ENCODE measurements around the gene ERI3. TPM values are rescaled to one million over a fixed set of nuclear protein-coding genes. Genes with fewer than 3 reads are reported as not detected.

Gene ERI3
- total RNA-seq, 4 donors from 2014 or later, result 31.9 to 58.8 (median 48.1) TPM

GRCh38 chr1:44327679-44328491 lies 27.2 kb downstream of the ERI3 start:
- ATAC-seq, result peak; percentile 96
- H3K4me1 ChIP-seq, result peaks cover 0 to 30% (median 8%) of the 10 kb centered on the region in 3 donors
- TF ChIP-seq POLR2AphosphoS5 (IDR thresholded peaks at IDR 0.05) (peak; percentile 83), EP300 (IDR thresholded peaks at IDR 0.05) (no peak), POLR2A (IDR thresholded peaks at IDR 0.05) (no peak)
- TF ChIP-seq, protein P1, sequence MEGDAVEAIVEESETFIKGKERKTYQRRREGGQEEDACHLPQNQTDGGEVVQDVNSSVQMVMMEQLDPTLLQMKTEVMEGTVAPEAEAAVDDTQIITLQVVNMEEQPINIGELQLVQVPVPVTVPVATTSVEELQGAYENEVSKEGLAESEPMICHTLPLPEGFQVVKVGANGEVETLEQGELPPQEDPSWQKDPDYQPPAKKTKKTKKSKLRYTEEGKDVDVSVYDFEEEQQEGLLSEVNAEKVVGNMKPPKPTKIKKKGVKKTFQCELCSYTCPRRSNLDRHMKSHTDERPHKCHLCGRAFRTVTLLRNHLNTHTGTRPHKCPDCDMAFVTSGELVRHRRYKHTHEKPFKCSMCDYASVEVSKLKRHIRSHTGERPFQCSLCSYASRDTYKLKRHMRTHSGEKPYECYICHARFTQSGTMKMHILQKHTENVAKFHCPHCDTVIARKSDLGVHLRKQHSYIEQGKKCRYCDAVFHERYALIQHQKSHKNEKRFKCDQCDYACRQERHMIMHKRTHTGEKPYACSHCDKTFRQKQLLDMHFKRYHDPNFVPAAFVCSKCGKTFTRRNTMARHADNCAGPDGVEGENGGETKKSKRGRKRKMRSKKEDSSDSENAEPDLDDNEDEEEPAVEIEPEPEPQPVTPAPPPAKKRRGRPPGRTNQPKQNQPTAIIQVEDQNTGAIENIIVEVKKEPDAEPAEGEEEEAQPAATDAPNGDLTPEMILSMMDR (IDR thresholded peaks at IDR 0.05), result no peak
- WGBS, 2 donors (ENCODE audit: low coverage in 1 of 2), result 56 to 80% methylated on average over 2 to 7 of the region's 8 CpGs
- peak overlapping the region in 3 of 4 donors; percentile 14 to 54 (median 48) for H3K27ac ChIP-seq
- no peaks in the 10 kb centered on the region for H3K27me3 ChIP-seq
- H3K9me3 ChIP-seq, result no peaks in the 10 kb centered on the region
- peaks cover 0 to 24% of the 10 kb centered on the region in 2 donors for H3K36me3 ChIP-seq
- no peak overlapping the region for H3K4me3 ChIP-seq

DNA sequence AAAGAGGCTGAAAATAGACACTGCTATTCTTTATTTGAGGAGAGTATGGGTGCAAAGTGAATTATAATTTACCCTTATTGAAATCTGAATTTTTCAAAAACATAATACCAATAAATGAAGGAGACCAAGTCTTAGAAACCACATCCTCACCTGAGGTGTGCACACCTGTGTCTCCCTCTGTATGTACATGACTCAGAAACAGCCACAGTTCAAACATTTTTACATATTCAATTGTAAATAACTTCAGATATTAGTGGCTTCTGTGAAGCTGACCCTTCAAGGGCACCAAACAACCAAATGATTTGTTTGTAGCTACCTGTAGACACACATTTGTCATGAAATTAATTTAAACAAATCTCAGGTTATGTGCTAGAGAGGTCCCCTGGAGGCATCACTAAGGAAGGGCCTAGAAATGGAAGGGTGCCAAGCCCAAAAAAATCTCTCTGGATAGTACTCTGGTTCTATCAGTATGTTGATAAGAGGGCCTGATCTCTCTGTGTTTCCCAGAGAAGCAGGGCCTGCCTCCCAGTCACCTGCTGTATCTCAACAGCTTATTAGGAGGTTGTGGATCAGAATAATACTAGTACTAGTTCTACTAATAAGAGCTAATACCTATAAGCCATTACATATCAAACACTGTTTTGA lies 28.1 kb downstream of the ERI3 start:
- TF ChIP-seq POLR2AphosphoS5 (IDR thresholded peaks at IDR 0.05) (no peak), POLR2A (IDR thresholded peaks at IDR 0.05) (no peak), EP300 (IDR thresholded peaks at IDR 0.05) (no peak)
- TF ChIP-seq, protein P1 (IDR thresholded peaks at IDR 0.05), result no peak
- peak overlapping the region in 1 of 4 donors; percentile 48 for H3K27ac ChIP-seq

GRCh38 chr1:44326024-44326701 lies 28.9 kb downstream of the ERI3 start:
- WGBS, 2 donors (ENCODE audit: low coverage in 1 of 2), result 78% methylated on average over 9 of the region's 9 CpGs
- ATAC-seq, result no peak
- peaks cover 0 to 22% of the 10 kb centered on the region in 2 donors for H3K36me3 ChIP-seq
- H3K4me1 ChIP-seq, result peaks cover 0 to 34% (median 8%) of the 10 kb centered on the region in 3 donors
- no peak overlapping the region for H3K4me3 ChIP-seq
- TF ChIP-seq, protein P1 (IDR thresholded peaks at IDR 0.05), result no peak
- TF ChIP-seq POLR2A (IDR thresholded peaks at IDR 0.05) (no peak), EP300 (IDR thresholded peaks at IDR 0.05) (no peak), POLR2AphosphoS5 (IDR thresholded peaks at IDR 0.05) (no peak)
- no peak overlapping the region for H3K27ac ChIP-seq
- no peaks in the 10 kb centered on the region for H3K27me3 ChIP-seq
- no peaks in the 10 kb centered on the region for H3K9me3 ChIP-seq

More for the DNA sequence above, 28.1 kb downstream of the ERI3 start:
- no peak for ATAC-seq
- Histone ChIP-seq H3K27me3 (no peaks in the 10 kb centered on the region), H3K9me3 (no peaks in the 10 kb centered on the region), H3K4me1 (peaks cover 0 to 34% (median 8%) of the 10 kb centered on the region in 3 donors), H3K4me3 (no peak overlapping the region), H3K36me3 (peaks cover 0 to 21% of the 10 kb centered on the region in 2 donors)

DNA sequence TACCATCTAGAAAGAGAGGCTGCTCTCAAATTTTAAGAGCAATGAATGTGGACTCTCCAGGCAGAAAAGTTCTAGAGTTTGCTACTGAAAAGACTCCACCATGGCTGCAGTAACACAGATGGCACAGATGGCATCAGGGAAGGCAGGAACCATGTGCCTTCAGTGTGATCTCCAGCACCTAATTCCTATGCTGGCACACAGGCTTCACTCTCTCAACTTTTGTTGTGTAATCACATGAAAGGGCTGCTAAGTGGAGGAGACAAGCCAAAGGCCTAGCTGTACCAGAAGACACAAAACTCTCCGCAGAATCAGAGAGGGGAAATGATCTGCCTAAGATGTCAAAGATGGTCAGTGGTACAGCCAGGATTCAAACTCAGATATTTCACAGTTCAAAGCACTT lies 31.1 kb downstream of the ERI3 start:
- Histone ChIP-seq H3K4me1 (peaks cover 0 to 30% (median 8%) of the 10 kb centered on the region in 3 donors), H3K9me3 (no peaks in the 10 kb centered on the region), H3K36me3 (peaks cover 0 to 42% of the 10 kb centered on the region in 2 donors), H3K27ac (no peak overlapping the region), H3K27me3 (no peaks in the 10 kb centered on the region), H3K4me3 (no peak overlapping the region)
- ATAC-seq, result no peak
- WGBS, 2 donors (ENCODE audit: low coverage in 1 of 2), result 86 to 100% methylated on average over 1 of the region's 1 CpG
- TF ChIP-seq, protein P1 (IDR thresholded peaks at IDR 0.05), result no peak
- TF ChIP-seq POLR2AphosphoS5 (IDR thresholded peaks at IDR 0.05), result no peak
- TF ChIP-seq POLR2A (IDR thresholded peaks at IDR 0.05), result no peak
- no peak for TF ChIP-seq EP300 (IDR thresholded peaks at IDR 0.05)

Measured in gastroesophageal sphincter (tissue), 4 donors.